ENCODE data around the gene PIGA. TPM values are rescaled to one million over a fixed set of nuclear protein-coding genes. Genes with fewer than 3 reads are reported as not detected.

Gene PIGA
- total RNA-seq, 1 experiment from 2014 or later = 13.9 TPM

GRCh38 chrX:15315509-15315908 lies 19.8 kb downstream of the PIGA start, which contains the start of gene ASB11:
Gene ASB11, minus strand, starts transcription at chrX:15315640. Its CDS starts 35 bp downstream, at chrX:15315605.
- no peak within 1 kb of the TSS for H3K14ac ChIP-seq (ENCODE audit: insufficient read depth, low read length)
- no peaks in the 10 kb centered on the region for H3K79me2 ChIP-seq (ENCODE audit: insufficient read depth, low read length)
- no peak within 1 kb of the TSS for H2BK15ac ChIP-seq (ENCODE audit: low read depth, low read length)
- Mint-ChIP-seq H3K4me1 (no peaks in the 10 kb centered on the region), H3K27ac (no peak within 1 kb of the TSS), H3K9me3 (peaks cover 3 to 18% of the 10 kb centered on the region in 2 experiments; a peak in 1 of 5 replicates), H3K27me3 (ENCODE audit: low read depth) (no peaks in the 10 kb centered on the region; the same call in 1 of the 2 replicates), H3K4me3 (no peak within 1 kb of the TSS), H3K36me3 (ENCODE audit: insufficient read depth in 1 of 3, low read depth in 3 of 3) (peaks cover 0 to 5% (median 4%) of the 10 kb centered on the region in 3 experiments; a peak in 4 of 7 replicates)
- no peak within 1 kb of the TSS for H2BK5ac ChIP-seq (ENCODE audit: insufficient read length, low read length)
- H2BK20ac ChIP-seq (ENCODE audit: low read depth, low read length, poor library complexity, severe bottlenecking) = no peak within 1 kb of the TSS
- H2AK5ac ChIP-seq (ENCODE audit: insufficient read length, low read length) = no peak within 1 kb of the TSS
- no peak within 1 kb of the TSS for H3T11ph ChIP-seq (ENCODE audit: low read length)
- no peak within 1 kb of the TSS for H4K5ac ChIP-seq (ENCODE audit: insufficient read length, low read depth, low read length)
- no peak within 1 kb of the TSS for H3K9ac ChIP-seq (ENCODE audit: extremely low read depth, insufficient read length, low read length)
- H3K18ac ChIP-seq (ENCODE audit: insufficient read length, low read depth, low read length) = no peak within 1 kb of the TSS
- H3K56ac ChIP-seq (ENCODE audit: insufficient read length, low read depth, low read length) = no peak within 1 kb of the TSS
- H3K23me2 ChIP-seq (ENCODE audit: insufficient read length, low read depth, low read length, poor library complexity, severe bottlenecking) = no peaks in the 10 kb centered on the region
- no peak within 1 kb of the TSS for H3K23ac ChIP-seq (ENCODE audit: insufficient read length, low read depth, low read length)
- no peaks in the 10 kb centered on the region for H3K79me1 ChIP-seq (ENCODE audit: insufficient read depth, low read depth, low read length, poor library complexity, severe bottlenecking)
- H3K4me2 ChIP-seq (ENCODE audit: insufficient read depth, insufficient read length, low read length) = no peak within 1 kb of the TSS
- H3K27ac ChIP-seq (ENCODE audit: insufficient read length, low read depth, low read length) = no peak within 1 kb of the TSS
- no peaks in the 10 kb centered on the region for H3K27me3 ChIP-seq (ENCODE audit: insufficient read depth, low read length)
- H4K20me1 ChIP-seq (ENCODE audit: control insufficient read depth, insufficient read depth, insufficient read length) = no peaks in the 10 kb centered on the region
- H4K8ac ChIP-seq (replicated peaks; ENCODE audit: insufficient read length, low read depth, low read length) = no peak within 1 kb of the TSS
- no peak for TF ChIP-seq CTCF (conservative IDR thresholded peaks at IDR 0.05)
- H4K91ac ChIP-seq (ENCODE audit: insufficient read length, low read depth, low read length) = no peak within 1 kb of the TSS
- DNase-seq = no peak
- H3K4ac ChIP-seq (ENCODE audit: low read depth, low read length) = no peak within 1 kb of the TSS
- H3K9me3 ChIP-seq (ENCODE audit: control insufficient read depth, low read depth, low read length) = no peaks in the 10 kb centered on the region
- H2BK120ac ChIP-seq (ENCODE audit: low read depth, low read length, poor library complexity, severe bottlenecking) = no peak within 1 kb of the TSS
- H2BK12ac ChIP-seq (ENCODE audit: insufficient read length, low read depth, low read length) = no peak within 1 kb of the TSS
- no CpG with 5 or more reads among the region's 3 CpGs for WGBS (ENCODE audit: extremely low coverage, insufficient read length, low lambda C conversion rate)
- no peak within 1 kb of the TSS for H2AFZ ChIP-seq (ENCODE audit: low read length)
- no peaks in the 10 kb centered on the region for H3K4me1 ChIP-seq (ENCODE audit: insufficient read depth, low read length)
